PC-3 (cell line): Measurements from ENCODE around the gene TMEM42. TPM values are rescaled to one million over a fixed set of nuclear protein-coding genes. Genes with fewer than 3 reads are reported as not detected.

Experiments
- ATAC-seq: fragments of 200-7000 bp; cut with Tn5 transposase; 2 replicates; pipeline ENCODE4 v1.9.1; 2020; ENCODE audit warnings: mild to moderate bottlenecking, moderate library complexity
- BruUV-seq: library from RNA; stranded (reverse); fragments of 400-500 nt; replicated peaks from 2 replicates; lab custom pipeline; 2021; lab: Mats Ljungman, UMichigan
- CTCF ChIA-PET: fragments of 300-600 bp; sonication (Branson Sonifier 250); formaldehyde crosslinking; loops from one replicate; lab custom pipeline; 2022; ENCODE audit warnings: antibody characterized with exemption; lab: Charles Lee
- POLR2A ChIA-PET: fragments of 300-600 bp; sonication (Branson Sonifier 250); formaldehyde crosslinking; loops from one replicate; lab custom pipeline; 2022; ENCODE audit warnings: antibody characterized with exemption; ENCODE audit not compliant: unreplicated experiment; lab: Charles Lee
- DNase-seq: peaks from one replicate; pipeline ENCODE4 v3.0.0-alpha.2; 2015
- H2AFZ ChIP-seq: fragments of 300-600 bp; sonication (generic); 2 replicates; pipeline ENCODE4 v1.6.0; 2016; ENCODE audit warnings: antibody characterized with exemption, low read length
- H3F3A ChIP-seq: fragments of 300-600 bp; sonication (generic); one replicate; pipeline ENCODE4 v1.6.0; 2017; ENCODE audit warnings: antibody characterized with exemption, low read length, control low read depth, mild to moderate bottlenecking; ENCODE audit not compliant: unreplicated experiment
- H3K27ac ChIP-seq: fragments of 300-600 bp; sonication (generic); 2 replicates; pipeline ENCODE4 v1.5.1; 2016; ENCODE audit warnings: mild to moderate bottlenecking, low read length
- H3K27me3 ChIP-seq: fragments of 300-600 bp; sonication (generic); 2 replicates; pipeline ENCODE4 v1.6.1; 2016; ENCODE audit warnings: low read length, mixed read lengths
- H3K36me3 ChIP-seq: fragments of 300-600 bp; sonication (generic); 2 replicates; pipeline ENCODE4 v1.6.1; 2016; ENCODE audit warnings: low read depth, mixed run types, low read length, mixed read lengths
- H3K4me1 ChIP-seq: fragments of 300-600 bp; sonication (generic); 2 replicates; pipeline ENCODE4 v1.5.1; 2016; ENCODE audit warnings: low read length; ENCODE audit not compliant: insufficient read depth
- H3K4me2 ChIP-seq: fragments of 300-600 bp; sonication (generic); 2 replicates; pipeline ENCODE4 v1.6.0; 2016; ENCODE audit warnings: low read length
- H3K4me3 ChIP-seq: fragments of 300-600 bp; sonication (generic); 2 replicates; pipeline ENCODE4 v1.5.1; 2016; ENCODE audit warnings: mild to moderate bottlenecking, low read length, mixed read lengths
- H3K79me2 ChIP-seq: fragments of 300-600 bp; sonication (generic); 2 replicates; pipeline ENCODE4 v1.6.1; 2017; ENCODE audit warnings: low read length, mixed read lengths
- H3K9ac ChIP-seq: fragments of 300-600 bp; sonication (generic); 2 replicates; pipeline ENCODE4 v1.6.0; 2016; ENCODE audit warnings: mild to moderate bottlenecking, low read length
- H3K9me2 ChIP-seq: fragments of 300-600 bp; sonication (generic); replicated peaks from 2 replicates; pipeline ENCODE4 v1.6.1; 2016; ENCODE audit warnings: mixed run types, low read length, mixed read lengths
- H3K9me3 ChIP-seq: fragments of 300-600 bp; sonication (generic); 2 replicates; pipeline ENCODE4 v1.6.1; 2016; ENCODE audit warnings: low read length, mixed read lengths
- H4K20me1 ChIP-seq: fragments of 300-600 bp; sonication (generic); 2 replicates; pipeline ENCODE4 v1.6.1; 2016; ENCODE audit warnings: low read length, mixed read lengths
- CTCF ChIP-seq: fragments of 300-600 bp; sonication (generic); conservative IDR thresholded peaks from 2 replicates; pipeline ENCODE4 v1.5.1; 2017; ENCODE audit warnings: antibody characterized with exemption, low read depth, mild to moderate bottlenecking, low read length
- EZH2 ChIP-seq: fragments of 300-600 bp; sonication (generic); IDR thresholded peaks from one replicate; pipeline ENCODE4 v1.6.1; 2017; ENCODE audit warnings: antibody characterized with exemption, mild to moderate bottlenecking, low read length; ENCODE audit not compliant: unreplicated experiment
- EZH2phosphoT487 ChIP-seq: fragments of 300-600 bp; sonication (generic); IDR thresholded peaks from 2 replicates; pipeline ENCODE4 v1.6.1; 2018; ENCODE audit warnings: mild to moderate bottlenecking, antibody characterized with exemption, low read length, borderline replicate concordance
- intact Hi-C: fragments of 100-400 bp; cut with micrococcal nuclease; formaldehyde crosslinking; loops from 2 replicates; pipeline ENCODE4 v1.9.0; 2023
- total RNA-seq: library from RNA; depleted of rRNA; stranded (reverse); fragments of >200 nt; gene quantifications from 2 replicates; pipeline ENCODE4 v1.2.3, GENCODE V29; 2014

Gene TMEM42
- total RNA-seq, 1 experiment from 2014 or later = 10.2 TPM

DNA sequence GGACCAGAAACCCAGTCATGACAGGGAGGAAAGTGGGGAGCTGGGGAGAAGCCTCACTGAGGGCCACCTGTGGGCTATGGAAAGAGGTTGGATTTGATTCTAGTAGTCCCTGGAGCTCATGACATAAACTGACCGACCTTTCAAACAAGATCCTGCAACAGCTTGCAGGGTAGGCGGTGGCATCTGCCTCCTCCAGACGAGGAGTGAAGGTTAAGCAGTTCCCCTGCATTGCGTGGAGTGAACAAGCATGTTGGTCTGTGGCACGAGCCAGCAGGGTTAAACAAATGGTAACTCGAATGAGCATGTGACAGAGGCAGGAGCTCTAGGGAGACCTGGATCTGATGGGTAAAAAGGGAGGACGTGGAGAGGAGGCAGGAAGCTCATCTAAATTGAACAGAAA lies 25.4 kb downstream of the TMEM42 start:
- Histone ChIP-seq H2AFZ (0 out of 2 replicates have a peak overlapping the region, but pooled peaks have one; percentile 37), H4K20me1 (no peaks in the 10 kb centered on the region), H3K79me2 (no peaks in the 10 kb centered on the region), H3F3A (no peaks in the 10 kb centered on the region), H3K36me3 (no peaks in the 10 kb centered on the region), H3K4me3 (peak overlapping the region; percentile 24; the same call in 1 of the 2 replicates), H3K4me1 (peaks cover 49% of the 10 kb centered on the region), H3K4me2 (peak overlapping the region; percentile 73), H3K9ac (peak overlapping the region; percentile 73), H3K27me3 (no peaks in the 10 kb centered on the region), H3K9me3 (no peaks in the 10 kb centered on the region), H3K27ac (peak overlapping the region; percentile 96), H3K9me2 (no peaks in the 10 kb centered on the region)
- intact Hi-C loops = loop anchor here (10.0 kb wide), 1 partner anchor 242 kb away; the partner anchor contains the start of gene ZNF35
- ChIA-PET CTCF (interaction anchor here (0.6 kb wide), 1 partner anchor 106 kb away, joined by 3 read pairs; no protein-coding TSS in a partner anchor), POLR2A (interaction anchor here (0.6 kb wide), 3 partner anchors 34 to 1265 kb away, joined by 3 read pairs; partner anchors contain the start of gene ANO10)
- TF ChIP-seq CTCF (no peak), EZH2phosphoT487 (no peak)
- ATAC-seq (no peak), DNase-seq (no peak)
- no TSS peak for BruUV-seq

DNA sequence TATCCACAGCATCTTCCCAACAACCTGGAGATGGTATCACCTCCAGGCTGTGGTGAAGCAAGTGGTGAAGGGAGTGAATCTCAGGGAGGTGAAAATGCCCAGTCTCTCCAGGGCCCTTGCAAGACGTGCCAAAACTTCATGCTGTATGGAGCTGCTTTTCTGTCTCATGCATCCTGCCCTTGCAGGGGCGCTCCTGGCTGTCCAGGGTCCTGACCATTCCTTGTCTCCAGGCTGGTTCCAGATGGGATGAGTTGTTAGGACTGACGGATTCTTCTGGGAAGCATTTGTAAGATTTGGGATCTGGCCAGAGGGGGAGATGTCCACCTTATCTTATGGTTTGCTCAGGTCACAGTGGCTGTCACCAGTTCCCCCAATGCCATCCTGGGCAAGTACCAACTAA lies 28.5 kb downstream of the TMEM42 start:
- Histone ChIP-seq H4K20me1 (no peaks in the 10 kb centered on the region), H3F3A (no peaks in the 10 kb centered on the region), H3K27ac (no peak overlapping the region), H2AFZ (no peak overlapping the region), H3K4me1 (peaks cover 35% of the 10 kb centered on the region), H3K4me3 (no peak overlapping the region), H3K27me3 (no peaks in the 10 kb centered on the region), H3K4me2 (no peak overlapping the region), H3K9me3 (no peaks in the 10 kb centered on the region), H3K9me2 (no peaks in the 10 kb centered on the region), H3K9ac (no peak overlapping the region), H3K79me2 (no peaks in the 10 kb centered on the region), H3K36me3 (no peaks in the 10 kb centered on the region)
- ATAC-seq (no peak), DNase-seq (no peak)
- TF ChIP-seq EZH2 = no peak
- no peak for TF ChIP-seq EZH2phosphoT487
- TF ChIP-seq CTCF = no peak
- intact Hi-C loops = no loop called here
- BruUV-seq = no TSS peak
- CTCF ChIA-PET = no interaction called here
- POLR2A ChIA-PET = no interaction called here

DNA sequence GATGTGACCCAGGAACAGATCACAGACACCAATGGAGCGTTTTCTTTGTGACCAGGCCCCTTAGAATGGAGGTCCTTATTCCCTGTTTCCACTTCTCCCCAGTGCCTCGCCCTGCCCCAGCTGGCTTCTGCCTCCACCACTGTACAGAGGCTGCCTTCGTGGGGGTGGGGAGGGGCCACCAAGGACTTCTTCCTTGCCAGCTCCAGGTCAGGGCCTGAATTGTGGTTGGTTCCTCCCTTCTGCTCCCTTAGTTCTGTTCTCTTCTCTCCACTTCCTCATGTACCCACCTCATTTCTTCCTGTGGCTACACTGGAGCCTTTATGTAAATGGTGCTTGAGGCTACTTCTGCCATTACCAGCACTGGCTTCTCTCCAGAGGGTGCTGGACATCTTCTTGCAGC lies 29.1 kb downstream of the TMEM42 start:
- no peaks in the 10 kb centered on the region for H3K27me3 ChIP-seq
- H3K4me3 ChIP-seq = no peak overlapping the region
- intact Hi-C loops = no loop called here
- no peaks in the 10 kb centered on the region for H3K36me3 ChIP-seq
- ATAC-seq = no peak
- ChIA-PET CTCF (no interaction called here), POLR2A (no interaction called here)
- H3K9me2 ChIP-seq = no peaks in the 10 kb centered on the region
- TF ChIP-seq EZH2phosphoT487 (no peak), CTCF (no peak), EZH2 (no peak)
- no peak overlapping the region for H3K9ac ChIP-seq
- no peak overlapping the region for H3K27ac ChIP-seq
- H3K79me2 ChIP-seq = no peaks in the 10 kb centered on the region
- H3K4me2 ChIP-seq = no peak overlapping the region
- no TSS peak for BruUV-seq
- no peaks in the 10 kb centered on the region for H3K9me3 ChIP-seq
- no peaks in the 10 kb centered on the region for H4K20me1 ChIP-seq
- no peaks in the 10 kb centered on the region for H3F3A ChIP-seq
- no peak overlapping the region for H2AFZ ChIP-seq
- peaks cover 31% of the 10 kb centered on the region for H3K4me1 ChIP-seq
- no peak for DNase-seq
